Erythroblast (primary cell): Measurements from ENCODE around the gene TLL2.

ENCODE experiments used
- DNase-seq, 2 experiments: peaks; one replicate each; lab custom pipeline; 2025; lab: John Stamatoyannopoulos, UW
- GATA1 ChIP-seq: IDR thresholded peaks from 2 replicates; pipeline ENCODE4 v1.6.1; 2011; ENCODE audit warnings: low read depth, mild to moderate bottlenecking, control low read depth, low read length, moderate library complexity
- POLR2A ChIP-seq: IDR thresholded peaks from 2 replicates; pipeline ENCODE4 v1.6.1; 2011; ENCODE audit warnings: mild to moderate bottlenecking, low read length

TLL2 gene

DNA sequence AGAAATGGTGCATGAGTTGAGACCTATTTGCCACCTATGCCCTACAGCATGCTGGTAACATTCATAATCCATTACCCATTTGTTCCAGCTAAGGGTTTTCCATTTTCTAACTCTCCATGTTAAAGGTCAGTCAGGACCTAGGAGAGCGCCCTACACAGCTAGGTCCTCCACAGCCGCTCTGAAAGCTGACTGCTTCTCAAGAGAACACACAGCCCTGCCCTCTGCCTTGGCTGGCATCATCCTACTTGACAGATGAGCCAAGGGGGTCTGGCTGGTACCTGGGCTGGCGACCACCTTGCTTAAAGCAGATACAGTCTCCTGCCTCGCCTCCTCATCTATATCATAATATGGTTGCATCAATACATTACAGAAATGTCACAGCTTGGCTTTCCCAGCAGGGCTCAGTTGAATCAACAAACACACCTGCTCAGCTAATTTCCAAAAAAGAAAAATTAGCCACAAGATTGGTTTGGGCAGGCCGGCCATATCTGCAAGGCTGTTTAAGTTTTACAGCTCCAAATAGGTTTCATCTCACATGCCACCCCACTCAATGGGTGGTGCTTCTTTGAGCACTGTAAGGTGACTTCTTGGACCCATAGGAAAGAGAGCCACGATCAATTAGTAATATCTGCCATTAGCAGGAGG lies 17.3 kb downstream of the TLL2 start:
- TF ChIP-seq GATA1 (no peak), POLR2A (no peak)
- peak; percentile 14 to 34 for DNase-seq

GRCh38 chr10:96495544-96495943 lies 18.2 kb downstream of the TLL2 start:
- TF ChIP-seq GATA1 (no peak), POLR2A (no peak)
- no peak for DNase-seq

GRCh38 chr10:96494694-96495093 lies 19.0 kb downstream of the TLL2 start:
- no peak for DNase-seq
- no peak for TF ChIP-seq GATA1
- no peak for TF ChIP-seq POLR2A

GRCh38 chr10:96493871-96494525 lies 19.7 kb downstream of the TLL2 start:
- TF ChIP-seq POLR2A (no peak), GATA1 (no peak)
- no peak for DNase-seq

GRCh38 chr10:96493254-96493653 lies 20.5 kb downstream of the TLL2 start:
- TF ChIP-seq GATA1 = no peak
- no peak for TF ChIP-seq POLR2A
- DNase-seq = no peak

GRCh38 chr10:96491303-96491702 lies 22.4 kb downstream of the TLL2 start:
- peak in 1 of 2 experiments; percentile 51 for DNase-seq
- no peak for TF ChIP-seq GATA1
- no peak for TF ChIP-seq POLR2A

DNA sequence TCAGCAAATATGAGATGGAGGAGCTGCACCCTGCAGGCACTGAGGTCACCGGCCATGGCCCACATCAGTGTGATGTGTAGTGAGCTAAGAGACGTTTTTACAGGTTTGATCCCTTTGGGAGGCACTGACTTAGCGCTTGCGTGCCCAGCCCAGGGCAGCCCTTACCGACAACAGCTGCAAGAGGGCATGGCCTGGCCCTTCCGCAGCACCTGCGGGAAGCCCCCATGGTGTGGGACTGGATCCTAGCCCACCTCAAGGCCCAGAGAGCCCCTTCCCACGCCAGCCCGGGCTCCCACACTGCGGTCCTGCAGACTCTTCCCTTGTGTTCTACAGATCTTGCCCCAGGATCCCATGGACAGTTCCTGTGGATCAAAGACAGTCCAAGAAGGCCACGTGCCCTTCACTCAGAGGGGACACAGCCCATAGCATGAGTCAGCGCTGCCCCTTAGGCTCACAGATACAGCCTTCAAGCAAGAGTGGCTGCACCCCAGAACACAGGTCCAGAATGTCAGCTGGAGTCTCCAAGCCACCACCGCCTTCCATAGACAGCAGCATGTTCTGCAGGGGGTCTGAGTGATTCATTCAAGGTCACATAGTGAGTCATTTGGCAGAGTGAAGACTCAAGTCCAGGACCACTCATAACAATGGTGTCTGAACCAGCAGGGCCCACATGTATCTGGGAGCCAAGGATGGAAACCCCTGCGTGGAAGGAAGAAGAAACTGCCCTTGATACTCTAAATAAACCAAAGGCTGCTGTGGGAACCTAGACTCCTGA lies 25.4 kb downstream of the TLL2 start:
- TF ChIP-seq GATA1 = no peak
- no peak for TF ChIP-seq POLR2A
- DNase-seq = no peak

DNA sequence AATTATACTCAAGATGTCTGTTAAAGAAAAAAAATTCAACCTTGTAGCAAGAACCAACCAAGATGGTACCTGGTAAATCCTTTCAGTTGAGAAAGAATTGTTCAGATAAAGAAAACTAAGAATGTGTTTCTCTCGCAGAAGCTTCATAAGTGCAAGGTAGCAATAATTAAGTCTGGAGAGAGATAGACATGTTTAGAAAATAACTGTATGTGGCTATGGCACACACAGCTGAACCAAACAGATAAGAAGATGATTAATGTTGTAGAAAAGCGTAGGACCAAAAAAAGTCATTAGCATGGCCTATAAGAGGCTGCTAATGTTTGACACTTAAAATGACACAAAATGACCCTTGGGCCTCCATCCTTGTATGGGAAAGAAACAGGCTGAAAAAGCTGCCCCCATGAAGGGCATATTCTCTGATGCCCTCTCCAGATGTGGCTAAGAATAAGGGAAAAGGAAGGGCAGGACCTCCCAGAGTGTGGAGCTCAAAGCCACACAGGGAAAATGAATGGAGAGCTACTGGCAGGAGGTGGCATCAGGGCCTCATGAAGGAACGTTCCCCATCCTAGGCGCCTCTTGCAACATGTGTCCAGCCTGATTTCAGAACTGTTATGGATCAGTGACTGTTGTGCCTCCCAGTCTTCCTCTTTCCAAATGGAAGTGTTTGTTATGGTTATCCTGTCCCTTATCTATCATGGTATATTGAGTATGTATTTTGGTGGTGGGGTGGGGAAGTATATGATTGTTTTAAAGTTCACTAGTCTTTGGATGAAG lies 30.7 kb downstream of the TLL2 start:
- no peak for TF ChIP-seq POLR2A
- no peak for TF ChIP-seq GATA1
- peak; percentile 21 to 51 for DNase-seq

DNA sequence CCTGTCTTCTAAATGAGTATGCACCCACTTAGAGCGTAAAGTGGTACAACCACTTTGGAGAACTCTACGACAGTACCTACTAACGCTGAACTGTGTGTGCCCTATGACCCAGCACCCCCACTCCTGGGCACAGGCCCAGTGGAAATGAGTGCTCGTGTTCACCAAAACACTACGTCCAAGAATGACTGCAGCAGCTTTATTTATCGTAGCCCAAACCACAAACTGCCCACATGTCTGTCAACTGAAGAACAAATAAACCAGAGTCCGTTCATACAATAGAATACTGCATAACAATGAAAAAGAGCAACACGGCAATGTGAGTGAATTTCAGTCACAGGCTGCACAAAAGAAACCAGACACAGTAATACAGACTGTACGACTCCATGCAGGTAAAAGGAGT lies 35.4 kb downstream of the TLL2 start:
- TF ChIP-seq GATA1 = no peak
- no peak for TF ChIP-seq POLR2A
- DNase-seq = no peak

- no peak for TF ChIP-seq GATA1
- TF ChIP-seq POLR2A = no peak
- DNase-seq = no peak
These were observed 39.9 kb downstream of the TLL2 start for GRCh38 chr10:96473866-96474265.

DNA sequence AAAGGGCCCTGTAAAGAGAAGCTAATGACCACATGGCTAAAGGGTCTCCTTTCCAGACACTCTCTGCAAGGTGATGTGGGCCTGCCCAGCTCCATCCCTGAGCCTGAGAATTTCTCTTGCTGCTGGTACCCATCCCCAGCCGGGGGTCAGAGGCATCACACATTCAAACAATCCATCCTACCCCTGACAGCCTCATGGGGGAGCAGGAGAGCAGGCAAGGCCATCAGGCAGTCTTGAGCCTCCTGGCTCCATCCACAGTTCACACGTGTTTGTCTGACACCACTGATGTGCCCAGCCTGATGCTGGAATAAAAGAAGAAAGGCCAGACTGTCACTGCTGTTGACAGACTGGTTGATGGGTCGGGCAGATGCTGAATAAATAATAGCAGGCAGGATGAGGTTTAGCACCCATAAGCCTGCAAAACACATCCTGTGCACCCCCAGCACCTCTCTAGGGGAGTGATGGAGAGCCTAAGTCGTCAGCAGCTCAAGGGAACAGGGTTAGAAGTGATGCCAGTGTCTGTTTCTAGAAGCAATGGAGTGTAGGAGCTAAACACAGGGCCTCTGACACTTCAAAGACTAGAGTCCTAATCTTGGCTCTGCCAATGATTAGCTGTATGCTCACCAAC lies 43.5 kb downstream of the TLL2 start:
- TF ChIP-seq POLR2A = no peak
- no peak for TF ChIP-seq GATA1
- DNase-seq = peak; percentile 39 to 59

DNA sequence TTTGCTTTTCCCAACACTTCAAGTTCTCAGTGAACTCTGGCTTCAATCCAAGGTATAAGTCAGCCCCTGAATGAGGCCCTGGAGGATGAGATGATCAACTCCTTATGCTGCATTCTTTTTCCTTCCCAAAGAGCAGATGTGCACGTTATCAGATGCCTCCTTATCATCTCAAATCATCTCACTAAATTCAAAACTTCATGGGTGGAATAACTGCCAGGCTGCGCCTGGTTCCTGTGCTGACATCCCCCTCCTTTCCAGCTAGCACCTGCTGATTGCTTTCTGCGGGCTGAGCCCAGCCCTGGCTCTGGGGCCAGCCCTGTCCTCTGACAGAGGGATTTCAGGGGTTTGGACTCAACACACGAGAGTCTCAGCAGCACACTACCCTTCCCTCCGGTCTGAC lies 44.9 kb downstream of the TLL2 start:
- no peak for DNase-seq
- TF ChIP-seq POLR2A = no peak
- TF ChIP-seq GATA1 = no peak

DNA sequence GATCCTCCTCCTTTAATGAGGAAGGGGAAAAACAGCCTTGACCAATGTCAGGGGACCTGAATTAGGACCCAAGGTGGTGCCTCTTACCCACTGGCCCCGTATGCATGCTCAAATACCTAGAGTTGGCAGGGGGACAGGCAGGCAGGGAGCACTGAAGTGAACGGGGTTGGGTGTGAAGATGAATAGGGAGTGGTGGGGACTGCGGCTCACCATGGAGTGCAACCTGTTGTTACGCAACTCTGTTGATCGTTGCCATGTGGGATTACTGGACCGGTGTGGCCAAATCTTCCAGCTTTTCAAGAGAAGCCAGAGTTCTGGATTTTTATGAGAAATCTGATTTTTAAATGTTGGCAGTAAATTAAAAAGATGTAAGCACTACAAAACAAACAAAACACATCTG lies 48.1 kb downstream of the TLL2 start:
- DNase-seq = no peak
- no peak for TF ChIP-seq GATA1
- TF ChIP-seq POLR2A = no peak

GRCh38 chr10:96463562-96463961 lies 50.2 kb downstream of the TLL2 start:
- DNase-seq = no peak
- TF ChIP-seq GATA1 = no peak
- no peak for TF ChIP-seq POLR2A
